Measurements from ENCODE around the gene CADM1. TPM values are rescaled to one million over a fixed set of nuclear protein-coding genes. Genes with fewer than 3 reads are reported as not detected.

The CADM1 gene
- total RNA-seq, 2 donors from 2014 or later: 1.4 to 6.1 TPM

- no peak overlapping the region for H3K4me3 ChIP-seq
- H3K27me3 ChIP-seq (replicated peaks; ENCODE audit: insufficient read depth): no peaks in the 10 kb centered on the region
- no peaks in the 10 kb centered on the region for H3K9me3 ChIP-seq
- H3K36me3 ChIP-seq: no peaks in the 10 kb centered on the region
- ATAC-seq (ENCODE audit: insufficient number of reproducible peaks, low FRiP score, low read depth): no peak
- no peak for TF ChIP-seq CTCF (IDR thresholded peaks at IDR 0.05)
- H3K27ac ChIP-seq: no peak overlapping the region
- H3K4me1 ChIP-seq (ENCODE audit: control insufficient read depth in 1 of 2, low read depth in 2 of 2): no peaks in the 10 kb centered on the region
- DNase-seq (ENCODE audit: low spot score): no peak
Observed at GRCh38 chr11:115214644-115215234, 289.5 kb downstream of the CADM1 start.

DNA sequence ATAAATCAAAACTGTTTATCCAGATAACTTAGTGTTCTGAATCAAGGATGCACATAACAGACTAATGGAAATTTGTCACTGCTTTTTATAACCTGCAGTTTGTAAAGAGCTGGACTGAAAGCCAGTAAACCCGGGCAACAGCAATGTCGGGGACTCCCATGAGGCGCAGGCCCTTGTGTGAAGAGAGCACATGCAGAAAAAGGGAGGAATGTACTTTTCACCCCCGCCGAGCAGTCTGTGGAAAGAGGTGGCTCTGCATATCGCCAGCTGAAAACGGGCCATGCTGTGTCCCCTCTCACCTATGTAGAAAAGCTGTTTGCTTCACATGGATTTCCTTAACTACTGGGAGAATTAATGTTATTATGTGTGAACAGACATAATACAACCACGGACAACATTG lies 291.2 kb downstream of the CADM1 start:
- Histone ChIP-seq H3K9me3 (no peaks in the 10 kb centered on the region), H3K27me3 (replicated peaks; ENCODE audit: insufficient read depth) (no peaks in the 10 kb centered on the region), H3K4me3 (no peak overlapping the region), H3K36me3 (no peaks in the 10 kb centered on the region), H3K4me1 (ENCODE audit: control insufficient read depth in 1 of 2, low read depth in 2 of 2) (no peaks in the 10 kb centered on the region), H3K27ac (no peak overlapping the region)
- DNase-seq (ENCODE audit: low spot score) (no peak), ATAC-seq (ENCODE audit: insufficient number of reproducible peaks, low FRiP score, low read depth) (no peak)
- no peak for TF ChIP-seq CTCF (IDR thresholded peaks at IDR 0.05)

GRCh38 chr11:115208808-115209259 lies 295.4 kb downstream of the CADM1 start:
- H3K27me3 ChIP-seq (replicated peaks; ENCODE audit: insufficient read depth): no peaks in the 10 kb centered on the region
- no peak overlapping the region for H3K27ac ChIP-seq
- DNase-seq (ENCODE audit: low spot score): no peak
- TF ChIP-seq CTCF (IDR thresholded peaks at IDR 0.05): no peak
- no peaks in the 10 kb centered on the region for H3K36me3 ChIP-seq
- no peak for ATAC-seq (ENCODE audit: insufficient number of reproducible peaks, low FRiP score, low read depth)
- no peaks in the 10 kb centered on the region for H3K9me3 ChIP-seq
- H3K4me3 ChIP-seq: no peak overlapping the region
- H3K4me1 ChIP-seq (ENCODE audit: control insufficient read depth in 1 of 2, low read depth in 2 of 2): no peaks in the 10 kb centered on the region

DNA sequence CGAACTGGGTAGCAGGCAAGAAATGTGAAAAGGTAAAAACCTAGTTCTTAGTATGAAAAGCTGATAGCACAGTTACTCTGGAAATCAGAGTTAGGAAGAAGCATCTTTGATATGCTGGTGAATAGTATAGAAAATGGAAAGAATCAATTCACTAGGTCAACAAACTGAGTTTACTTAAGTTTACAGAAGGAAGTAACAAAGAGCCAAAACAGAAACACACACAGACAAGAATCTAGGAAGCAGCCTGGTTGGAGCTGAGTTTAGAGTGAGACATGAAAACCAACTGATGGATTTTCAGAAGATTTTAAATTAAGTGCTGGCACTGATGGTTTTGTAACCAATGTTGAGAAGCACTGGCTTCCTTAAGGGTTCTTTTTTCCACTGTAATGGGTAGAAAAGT lies 296.3 kb downstream of the CADM1 start:
- H3K4me1 ChIP-seq (ENCODE audit: control insufficient read depth in 1 of 2, low read depth in 2 of 2): no peaks in the 10 kb centered on the region
- DNase-seq (ENCODE audit: low spot score) (no peak), ATAC-seq (ENCODE audit: insufficient number of reproducible peaks, low FRiP score, low read depth) (no peak)

GRCh38 chr11:115207166-115207591 lies 297.0 kb downstream of the CADM1 start:
- Histone ChIP-seq H3K4me1 (ENCODE audit: control insufficient read depth in 1 of 2, low read depth in 2 of 2) (no peaks in the 10 kb centered on the region), H3K9me3 (no peaks in the 10 kb centered on the region), H3K4me3 (no peak overlapping the region), H3K27ac (no peak overlapping the region), H3K27me3 (replicated peaks; ENCODE audit: insufficient read depth) (no peaks in the 10 kb centered on the region), H3K36me3 (no peaks in the 10 kb centered on the region)
- TF ChIP-seq CTCF (IDR thresholded peaks at IDR 0.05): no peak
- DNase-seq (ENCODE audit: low spot score) (no peak), ATAC-seq (ENCODE audit: insufficient number of reproducible peaks, low FRiP score, low read depth) (no peak)

More for the DNA sequence above, 296.3 kb downstream of the CADM1 start:
- Histone ChIP-seq H3K27ac (no peak overlapping the region), H3K36me3 (no peaks in the 10 kb centered on the region), H3K9me3 (no peaks in the 10 kb centered on the region), H3K27me3 (replicated peaks; ENCODE audit: insufficient read depth) (no peaks in the 10 kb centered on the region), H3K4me3 (no peak overlapping the region)
- TF ChIP-seq CTCF (IDR thresholded peaks at IDR 0.05): no peak
